Thyroid gland (tissue), 4 donors: ENCODE data around the gene PRR12. TPM values are rescaled to one million over a fixed set of nuclear protein-coding genes. Genes with fewer than 3 reads are reported as not detected.

Experiments used
- DNase-seq, 2 donors: peaks; one replicate each; pipeline ENCODE4 v3.0.0-alpha.2; 2019
- H3K27ac ChIP-seq, 3 donors: fragments of 200-600 bp; sonication (generic); 1 replicate in 2 of 3; 2 replicates in 1 of 3; pipeline ENCODE4 v1.5.1; 2016 to 2019; ENCODE audit warnings: mild to moderate bottlenecking in 1 of 3, moderate library complexity in 1 of 3
- H3K27me3 ChIP-seq: fragments of 200-600 bp; sonication (generic); one replicate; pipeline ENCODE4 v1.5.1; 2019
- H3K36me3 ChIP-seq, 2 donors: fragments of 200-600 bp; sonication (generic); one replicate each; pipeline ENCODE4 v1.5.1; 2016 to 2019
- H3K4me1 ChIP-seq, 2 donors: fragments of 200-600 bp; sonication (generic); one replicate each; pipeline ENCODE4 v1.5.1; 2017 to 2019
- H3K4me3 ChIP-seq, 3 donors: fragments of 200-600 bp; sonication (generic); replicated peaks in 1 of 3; 1 replicate in 2 of 3; 2 replicates in 1 of 3; pipeline ENCODE4 v1.5.1; 2016; ENCODE audit warnings: mild to moderate bottlenecking in 1 of 3
- H3K9me3 ChIP-seq: fragments of 200-600 bp; sonication (generic); one replicate; pipeline ENCODE4 v1.5.1; 2017
- POLR2A ChIP-seq, 2 donors: fragments of 450-650 bp; IDR thresholded peaks; one replicate each; pipeline ENCODE4 v1.6.1; 2017; ENCODE audit warnings: antibody characterized with exemption in 2 of 2, mild to moderate bottlenecking in 2 of 2, moderate library complexity in 1 of 2
- WGBS, 2 donors: methylation state at CpG; one replicate each; pipeline ENCODE4 v1.1.5; 2017; 5-methylcytosine and 5-hydroxymethylcytosine counted together
- intact Hi-C: fragments of 100-400 bp; cut with DNase I; formaldehyde crosslinking; loops from one replicate; pipeline ENCODE4 v1.15.1; 2023
- total RNA-seq, 4 donors: library from RNA; depleted of rRNA; stranded (reverse); fragments of >200 nt; gene quantifications; one replicate each; pipeline ENCODE4 v1.2.3, GENCODE V29; 2016
- TF ChIP-seq, protein P1 (sequence below), 6 experiments: fragments of 200-600 bp in 3 of 6; fragments of 450-650 bp in 3 of 6; sonication (generic) in 3 of 6; IDR thresholded peaks; one replicate each; pipeline ENCODE4 v1.5.1; 2016 to 2019; ENCODE audit warnings: antibody characterized with exemption in 6 of 6, mild to moderate bottlenecking in 2 of 6, inconsistent platforms in 1 of 6, moderate library complexity in 1 of 6

The PRR12 gene
- total RNA-seq, 4 donors from 2014 or later, result 7.3 to 15.6 (median 12.4) TPM

GRCh38 chr19:49652551-49653465 is 61.8 kb downstream of the PRR12 start:
- intact Hi-C loops, result no loop called here
- H3K27ac ChIP-seq, result no peak overlapping the region
- H3K4me1 ChIP-seq, result no peaks in the 10 kb centered on the region
- H3K9me3 ChIP-seq, result no peaks in the 10 kb centered on the region
- no peak for DNase-seq
- H3K4me3 ChIP-seq, result no peak overlapping the region
- TF ChIP-seq, protein P1, sequence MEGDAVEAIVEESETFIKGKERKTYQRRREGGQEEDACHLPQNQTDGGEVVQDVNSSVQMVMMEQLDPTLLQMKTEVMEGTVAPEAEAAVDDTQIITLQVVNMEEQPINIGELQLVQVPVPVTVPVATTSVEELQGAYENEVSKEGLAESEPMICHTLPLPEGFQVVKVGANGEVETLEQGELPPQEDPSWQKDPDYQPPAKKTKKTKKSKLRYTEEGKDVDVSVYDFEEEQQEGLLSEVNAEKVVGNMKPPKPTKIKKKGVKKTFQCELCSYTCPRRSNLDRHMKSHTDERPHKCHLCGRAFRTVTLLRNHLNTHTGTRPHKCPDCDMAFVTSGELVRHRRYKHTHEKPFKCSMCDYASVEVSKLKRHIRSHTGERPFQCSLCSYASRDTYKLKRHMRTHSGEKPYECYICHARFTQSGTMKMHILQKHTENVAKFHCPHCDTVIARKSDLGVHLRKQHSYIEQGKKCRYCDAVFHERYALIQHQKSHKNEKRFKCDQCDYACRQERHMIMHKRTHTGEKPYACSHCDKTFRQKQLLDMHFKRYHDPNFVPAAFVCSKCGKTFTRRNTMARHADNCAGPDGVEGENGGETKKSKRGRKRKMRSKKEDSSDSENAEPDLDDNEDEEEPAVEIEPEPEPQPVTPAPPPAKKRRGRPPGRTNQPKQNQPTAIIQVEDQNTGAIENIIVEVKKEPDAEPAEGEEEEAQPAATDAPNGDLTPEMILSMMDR (IDR thresholded peaks at IDR 0.05), result no peak
- no peak for TF ChIP-seq POLR2A (IDR thresholded peaks at IDR 0.05)
- 94 to 96% methylated on average over 48 of the region's 58 CpGs for WGBS, 2 donors
- peaks cover 69 to 74% of the 10 kb centered on the region in 2 donors for H3K36me3 ChIP-seq
- H3K27me3 ChIP-seq, result no peaks in the 10 kb centered on the region

DNA sequence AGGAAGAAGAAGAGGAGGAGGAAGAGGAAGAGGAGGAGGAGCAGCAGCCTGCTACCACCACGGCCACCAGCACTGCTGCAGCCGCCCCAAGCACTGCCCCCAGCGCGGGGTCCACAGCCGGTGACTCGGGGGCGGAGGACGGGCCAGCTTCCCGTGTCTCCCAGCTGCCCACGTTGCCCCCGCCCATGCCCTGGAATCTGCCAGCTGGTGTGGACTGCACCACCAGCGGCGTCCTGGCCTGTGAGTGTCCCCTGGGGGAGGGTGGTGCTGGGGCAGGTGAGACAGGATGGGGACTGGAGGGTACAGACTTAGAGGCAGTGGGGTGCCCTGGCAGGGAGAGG is 62.5 kb downstream of the PRR12 start:
- no peak for TF ChIP-seq POLR2A (IDR thresholded peaks at IDR 0.05)
- TF ChIP-seq, protein P1 (IDR thresholded peaks at IDR 0.05), result no peak
- Histone ChIP-seq H3K9me3 (no peaks in the 10 kb centered on the region), H3K36me3 (peaks cover 74 to 80% of the 10 kb centered on the region in 2 donors), H3K27ac (no peak overlapping the region), H3K4me3 (no peak overlapping the region), H3K27me3 (no peaks in the 10 kb centered on the region), H3K4me1 (no peaks in the 10 kb centered on the region)
- intact Hi-C loops, result no loop called here
- 40 to 91% methylated on average over 1 to 13 of the region's 13 CpGs for WGBS, 2 donors
- DNase-seq, result no peak

DNA sequence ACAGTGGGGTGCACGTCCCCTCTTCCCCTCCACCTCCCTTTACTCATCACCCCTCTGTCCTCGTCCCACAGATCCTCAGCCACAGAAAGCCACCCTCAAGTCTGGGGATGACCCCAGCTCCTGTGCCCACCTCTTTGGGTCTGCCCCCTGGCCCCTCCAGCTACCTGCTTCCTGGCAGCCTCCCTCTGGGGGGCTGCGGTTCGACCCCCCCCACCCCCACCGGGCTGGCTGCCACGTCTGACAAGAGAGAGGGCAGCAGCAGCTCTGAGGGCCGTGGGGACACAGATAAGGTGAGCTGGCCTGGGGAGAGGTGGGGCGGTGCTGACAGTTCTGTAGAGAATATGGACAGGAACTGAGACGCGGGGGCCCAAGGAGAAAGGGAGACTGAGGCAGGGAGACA is 63.6 kb downstream of the PRR12 start:
- 86 to 94% methylated on average over 10 of the region's 10 CpGs for WGBS, 2 donors

DNA sequence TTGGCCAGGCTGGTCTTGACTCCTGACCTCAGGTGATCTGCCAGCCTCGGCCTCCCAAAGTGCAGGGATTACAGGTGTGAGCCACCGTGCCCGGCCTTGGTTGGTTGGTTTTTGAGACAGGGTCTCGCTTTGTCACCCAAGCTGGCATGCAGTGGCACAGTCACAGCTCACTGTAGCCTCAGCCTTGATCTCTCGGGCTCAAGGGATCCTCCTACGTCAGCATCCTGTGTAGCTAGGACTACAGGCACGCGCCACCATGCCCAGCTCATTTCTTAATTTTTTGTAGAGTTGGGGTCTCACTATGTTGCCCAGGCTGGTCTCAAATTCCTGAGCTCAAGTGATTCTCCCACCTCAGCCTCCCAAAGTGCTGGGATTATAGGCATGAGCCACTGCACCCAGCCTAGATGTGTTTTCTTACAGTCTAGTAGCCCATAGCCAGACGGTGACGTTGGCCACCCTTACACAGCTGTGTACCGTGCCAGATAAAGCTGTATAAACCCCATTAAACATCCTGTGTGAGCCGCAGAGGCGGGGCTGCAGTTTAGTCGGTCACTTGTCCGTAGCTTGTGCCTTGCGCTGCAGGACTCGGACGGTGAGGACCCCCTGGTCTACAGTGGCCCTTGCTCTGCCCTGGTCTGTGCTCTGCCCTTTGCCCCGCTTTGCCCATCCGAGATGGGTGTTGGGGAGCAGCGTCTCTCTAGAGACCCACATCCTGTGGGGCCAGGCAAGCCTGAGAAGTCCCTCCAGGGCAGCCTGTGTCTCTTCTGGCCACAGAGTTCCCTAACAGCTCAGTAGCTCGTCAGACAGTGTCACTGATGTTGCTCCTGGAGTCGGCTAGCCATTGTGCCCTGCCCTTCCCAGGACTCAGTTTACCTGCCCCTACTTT is 64.8 kb downstream of the PRR12 start:
- Histone ChIP-seq H3K4me3 (no peak overlapping the region), H3K27me3 (no peaks in the 10 kb centered on the region), H3K9me3 (no peaks in the 10 kb centered on the region), H3K36me3 (peaks cover 75 to 85% of the 10 kb centered on the region in 2 donors), H3K4me1 (no peaks in the 10 kb centered on the region), H3K27ac (no peak overlapping the region)
- no peak for DNase-seq
- TF ChIP-seq, protein P1 (IDR thresholded peaks at IDR 0.05), result no peak
- no peak for TF ChIP-seq POLR2A (IDR thresholded peaks at IDR 0.05)
- WGBS, 2 donors, result 91 to 93% methylated on average over 23 of the region's 23 CpGs
- intact Hi-C loops, result no loop called here

More for the DNA sequence above, 63.6 kb downstream of the PRR12 start:
- no peak for DNase-seq
- H3K4me1 ChIP-seq, result no peaks in the 10 kb centered on the region
- H3K36me3 ChIP-seq, result peaks cover 80 to 90% of the 10 kb centered on the region in 2 donors
- no peak overlapping the region for H3K4me3 ChIP-seq
- TF ChIP-seq, protein P1 (IDR thresholded peaks at IDR 0.05), result no peak
- no peak for TF ChIP-seq POLR2A (IDR thresholded peaks at IDR 0.05)
- no peak overlapping the region for H3K27ac ChIP-seq
- intact Hi-C loops, result no loop called here
- no peaks in the 10 kb centered on the region for H3K27me3 ChIP-seq
- no peaks in the 10 kb centered on the region for H3K9me3 ChIP-seq
